Epidermal melanocyte (primary cell): ENCODE data around the gene EBP.
A peak's percentile ranks its signal among the peaks of the same experiment; 100 is the strongest.
"Not testable (repeated sequence)": the region's sequence is repeated elsewhere in the genome, so short reads cannot be mapped to it uniquely, and the experiment has no call there.

Experiments
- DNase-seq: peaks from one replicate; pipeline ENCODE4 v3.0.0; 2011; ENCODE audit warnings: low spot score; ENCODE audit not compliant: insufficient read length

EBP gene

GRCh38 chrX:48492293-48492910 lies 29.2 kb upstream of the EBP start:
- DNase-seq, result no peak

GRCh38 chrX:48493890-48494364 lies 27.7 kb upstream of the EBP start:
- DNase-seq, result no peak

GRCh38 chrX:48496660-48497059 lies 24.9 kb upstream of the EBP start:
- no peak for DNase-seq

GRCh38 chrX:48497871-48498270 lies 23.7 kb upstream of the EBP start:
- no peak for DNase-seq

DNA sequence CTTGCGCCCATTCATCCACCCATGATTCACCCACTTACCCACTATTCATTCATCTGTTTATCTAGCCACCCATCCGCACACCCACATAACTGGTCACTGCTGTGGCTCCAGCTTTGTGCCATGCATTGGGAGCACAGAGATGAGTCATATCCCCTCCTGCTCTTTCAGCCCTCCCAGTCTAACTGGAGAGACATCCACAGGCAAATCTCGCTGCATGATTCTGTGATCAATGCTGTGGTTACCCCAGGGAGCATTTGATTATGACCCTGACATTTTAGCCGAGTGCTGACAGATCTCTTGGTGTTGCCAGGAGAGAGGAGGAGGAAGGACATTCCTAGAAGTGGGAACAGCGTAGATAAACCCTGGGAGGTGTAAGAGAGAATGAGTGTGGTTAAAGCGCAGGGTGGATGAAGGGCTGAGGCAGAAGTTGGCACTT lies 23.2 kb upstream of the EBP start:
- no peak for DNase-seq

DNA sequence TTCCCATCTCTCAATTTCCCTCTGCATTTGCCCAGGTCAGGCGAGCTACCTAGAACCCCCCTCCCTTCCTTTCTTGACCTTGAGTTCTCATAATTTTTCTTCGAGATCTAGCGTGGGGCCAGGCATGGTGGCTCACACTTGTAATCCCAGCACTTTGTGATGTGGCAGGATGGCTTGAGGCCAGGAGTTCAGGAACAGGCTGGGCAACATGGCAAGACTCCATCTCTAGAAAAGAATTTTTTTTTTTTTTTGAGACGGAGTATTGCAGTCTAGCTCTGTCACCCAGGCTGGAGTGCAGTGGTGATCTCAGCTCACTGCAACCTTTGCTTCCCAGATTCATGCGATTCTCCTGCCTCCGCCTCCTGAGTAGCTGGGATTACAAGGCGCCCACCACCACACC lies 17.3 kb upstream of the EBP start:
- no peak for DNase-seq

DNA sequence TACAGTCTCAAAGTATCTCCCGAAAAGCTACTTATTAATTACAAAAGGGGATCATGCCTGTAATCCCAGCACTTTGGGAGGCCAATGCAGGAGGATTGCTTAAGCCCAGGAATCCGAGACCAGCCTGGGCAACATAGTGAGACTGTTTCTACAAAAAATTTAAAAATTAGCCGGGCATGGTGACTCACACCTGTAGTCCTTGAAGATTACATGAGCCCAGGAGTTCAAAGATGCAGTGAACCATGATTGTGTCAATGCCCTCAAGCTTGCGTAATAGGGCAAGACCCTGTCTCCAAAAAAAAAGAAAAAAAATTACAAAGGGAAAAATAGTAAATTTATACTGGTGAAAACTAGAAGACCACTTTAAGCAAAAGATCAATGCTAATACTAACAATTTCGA lies 16.1 kb upstream of the EBP start:
- DNase-seq, result no peak

GRCh38 chrX:48507246-48507645 lies 14.4 kb upstream of the EBP start:
- no peak for DNase-seq

- peak; percentile 74 for DNase-seq
These were observed 13.0 kb upstream of the EBP start, which contains the start of gene PORCN for GRCh38 chrX:48508400-48509244. PORCN (plus strand) TSS chrX:48508992; CDS start chrX:48509821, 829 bp downstream.

DNA sequence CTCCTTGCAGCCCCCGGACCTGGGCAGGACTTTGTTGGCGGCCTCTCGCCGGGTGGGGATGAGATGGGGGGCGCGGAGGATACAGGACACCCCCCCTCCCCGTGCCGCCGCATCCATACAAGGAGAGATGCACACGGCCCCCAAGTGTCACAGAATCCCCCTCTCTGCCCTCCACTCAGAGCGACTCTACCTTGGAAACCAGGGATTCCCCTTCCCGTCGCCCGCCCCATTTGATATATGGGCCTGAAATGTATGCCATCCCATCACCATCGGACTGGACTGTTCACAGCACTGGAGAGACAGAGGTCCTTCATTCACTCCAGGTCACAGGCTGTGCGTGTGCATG lies 12.4 kb upstream of the EBP start:
- no peak for DNase-seq

DNA sequence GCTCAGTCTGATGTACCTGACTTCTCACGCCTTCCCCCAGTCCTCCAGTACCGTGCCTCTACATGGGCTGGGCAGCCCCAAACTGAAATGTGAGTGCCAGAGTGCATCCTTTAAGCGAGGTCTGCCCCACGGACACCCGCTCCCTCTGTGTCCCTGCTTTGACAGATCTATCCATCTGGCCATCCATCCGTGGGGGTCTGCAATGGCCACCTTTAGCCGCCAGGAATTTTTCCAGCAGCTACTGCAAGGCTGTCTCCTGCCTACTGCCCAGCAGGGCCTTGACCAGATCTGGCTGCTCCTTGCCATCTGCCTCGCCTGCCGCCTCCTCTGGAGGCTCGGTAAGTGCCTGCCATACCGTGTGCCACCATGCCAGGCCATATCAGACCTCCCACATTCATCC lies 12.0 kb upstream of the EBP start:
- no peak for DNase-seq

DNA sequence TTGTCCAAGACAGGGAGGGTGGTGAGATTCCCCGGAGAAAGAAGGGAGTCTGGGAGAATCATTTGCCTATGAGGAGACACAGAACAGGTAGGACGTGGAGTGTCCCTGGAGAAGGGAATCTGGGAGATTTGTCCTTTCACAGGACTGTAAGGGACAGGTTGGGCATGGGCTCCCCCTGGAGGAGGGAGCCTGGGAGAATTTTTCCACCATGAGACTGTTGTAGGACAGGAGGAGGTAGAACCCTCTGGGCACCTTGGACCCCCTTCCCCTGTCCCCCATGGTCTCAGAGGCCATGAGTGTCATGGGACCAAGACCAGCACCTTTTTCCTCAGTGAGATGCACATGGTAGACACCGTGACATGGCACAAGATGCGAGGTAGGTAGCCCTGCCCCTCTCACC lies 10.0 kb upstream of the EBP start:
- no peak for DNase-seq

DNA sequence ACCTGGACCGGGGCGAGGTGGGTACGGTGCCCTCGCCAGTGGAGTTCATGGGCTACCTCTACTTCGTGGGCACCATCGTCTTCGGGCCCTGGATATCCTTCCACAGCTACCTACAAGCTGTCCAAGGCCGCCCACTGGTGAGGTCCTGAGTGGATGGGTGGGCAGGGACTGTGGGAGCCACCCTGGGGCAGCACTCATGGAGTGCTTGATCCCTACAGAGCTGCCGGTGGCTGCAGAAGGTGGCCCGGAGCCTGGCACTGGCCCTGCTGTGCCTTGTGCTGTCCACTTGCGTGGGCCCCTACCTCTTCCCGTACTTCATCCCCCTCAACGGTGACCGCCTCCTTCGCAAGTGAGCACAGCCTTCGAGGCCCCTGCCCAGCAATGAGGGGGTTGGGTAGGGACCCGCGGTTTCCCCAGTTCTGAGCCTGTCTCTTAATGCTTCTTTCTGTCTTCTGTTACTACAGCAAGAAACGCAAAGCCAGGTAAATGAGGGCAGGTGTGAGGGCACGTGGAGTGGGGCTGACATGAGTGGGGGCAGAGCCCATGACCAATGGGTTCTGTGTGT lies 9.2 kb upstream of the EBP start:
- DNase-seq, result no peak

DNA sequence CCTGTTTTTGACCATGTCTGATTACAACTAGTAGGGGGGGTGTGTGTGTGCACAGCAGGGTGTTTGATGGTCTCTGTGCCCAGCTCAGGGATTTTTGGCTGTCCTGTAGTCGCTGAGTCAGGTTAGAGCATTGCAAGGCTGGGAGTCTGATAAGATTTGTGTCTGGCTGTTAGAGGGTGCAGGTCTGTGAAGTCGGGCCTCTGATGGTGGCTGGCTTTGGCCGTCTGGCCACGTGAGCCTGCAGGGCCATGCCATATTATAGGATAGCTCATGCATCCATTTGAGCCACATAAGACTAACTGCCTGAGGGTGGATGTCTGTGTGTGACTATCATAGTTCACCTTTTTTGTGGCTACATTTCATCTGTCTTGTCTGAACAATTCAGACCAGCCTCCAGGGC lies 7.9 kb upstream of the EBP start:
- no peak for DNase-seq

GRCh38 chrX:48514126-48514806 lies 7.3 kb upstream of the EBP start:
- DNase-seq, result no peak

GRCh38 chrX:48514868-48515460 lies 6.6 kb upstream of the EBP start:
- DNase-seq, result no peak

GRCh38 chrX:48515842-48516241 lies 5.8 kb upstream of the EBP start:
- no peak for DNase-seq

DNA sequence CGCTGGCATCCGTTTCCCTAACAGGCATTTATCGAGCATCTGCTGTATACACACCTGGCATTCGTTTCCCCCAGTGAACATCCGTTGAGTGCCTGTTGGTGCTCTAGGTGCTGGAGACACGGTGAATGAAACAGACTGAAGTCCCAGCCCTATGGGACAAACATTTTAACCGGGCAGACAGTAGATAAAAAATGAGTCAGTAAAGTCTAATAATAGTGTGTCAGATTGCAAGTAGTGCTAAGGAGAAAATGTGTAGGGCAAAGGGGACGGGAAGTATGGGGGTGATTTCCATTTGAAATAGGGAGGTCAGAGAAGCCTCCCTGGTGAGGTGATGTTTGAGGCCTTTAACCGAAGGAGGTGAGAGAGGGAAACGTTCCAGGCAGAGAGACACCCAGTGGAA lies 5.3 kb upstream of the EBP start:
- no peak for DNase-seq

DNA sequence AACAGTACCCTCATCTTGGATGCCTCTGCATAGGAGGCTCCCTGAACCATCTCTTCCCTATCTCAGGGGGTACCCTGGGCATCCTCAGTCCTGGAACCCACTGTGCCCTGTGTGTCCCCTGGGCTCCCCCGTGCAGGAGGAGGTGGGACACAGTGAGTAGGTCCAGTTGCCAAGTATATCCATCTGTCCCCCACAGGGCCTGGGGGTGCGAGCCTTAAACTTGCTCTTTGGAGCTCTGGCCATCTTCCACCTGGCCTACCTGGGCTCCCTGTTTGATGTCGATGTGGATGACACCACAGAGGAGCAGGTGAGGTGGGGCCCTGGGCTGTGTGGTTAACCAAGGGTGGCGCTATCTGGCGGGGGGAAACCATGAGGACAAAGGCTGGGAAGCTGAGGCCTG lies 4.6 kb upstream of the EBP start:
- no peak for DNase-seq

DNA sequence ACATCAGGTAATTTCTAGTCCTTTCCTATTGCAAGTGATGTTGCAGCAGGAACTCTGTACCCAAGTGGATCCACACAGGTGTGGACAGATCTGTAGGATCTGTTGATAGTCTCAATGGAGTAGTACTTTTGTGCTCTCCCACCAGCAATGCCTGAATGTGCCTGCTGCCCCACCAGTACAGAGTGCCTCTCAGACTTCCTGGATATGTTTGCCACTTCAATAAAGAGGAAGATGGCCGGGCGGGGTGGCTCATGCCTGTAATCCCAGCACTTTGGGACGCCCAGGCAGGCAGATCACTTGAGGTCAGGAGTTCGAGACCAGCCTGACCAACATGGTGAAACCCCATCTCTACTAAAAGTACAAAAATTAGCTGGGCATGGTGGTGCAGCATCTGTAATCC lies 2.1 kb upstream of the EBP start:
- not testable (repeated sequence) for DNase-seq

DNA sequence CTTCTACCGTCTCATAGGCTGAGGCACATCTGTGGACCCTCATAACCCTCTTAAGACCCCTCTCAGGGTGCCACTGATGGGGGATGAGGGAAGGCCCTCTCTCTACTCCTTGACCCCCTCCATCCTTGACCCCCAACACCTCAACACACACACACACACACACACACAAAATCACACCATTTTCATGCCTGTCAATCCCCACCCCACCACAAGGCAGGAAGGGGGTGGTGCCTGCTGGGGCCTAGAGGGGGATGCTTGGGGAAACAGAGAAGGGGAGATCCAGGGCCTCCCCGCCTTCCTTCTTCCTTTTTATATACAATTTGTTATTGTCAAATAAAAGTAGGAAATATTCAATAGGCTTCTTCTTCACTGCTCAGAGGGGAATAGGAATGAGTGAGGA lies 1.2 kb upstream of the EBP start:
- DNase-seq, result no peak

GRCh38 chrX:48520976-48521352 lies 644 bp upstream of the EBP start:
- no peak for DNase-seq
